ENCODE measurements around the gene SDR42E2.

GRCh38 chr16:22193063-22193411, 30.7 kb downstream of the SDR42E2 start:
- TF ChIP-seq CTCF (conservative IDR thresholded peaks at IDR 0.05) (no peak), ZFX (IDR thresholded peaks at IDR 0.05) (no peak)

Data from C4-2B (cell line).